Embryonic facial prominence (tissue), 1 donor: ENCODE results near the gene GAGE13.
"Not testable (repeated sequence)": the region's sequence is repeated elsewhere in the genome, so short reads cannot be mapped to it uniquely, and the experiment has no call there.

Experiments
- DNase-seq: peaks from one replicate; pipeline ENCODE4 v3.0.0-alpha.2; 2016; ENCODE audit errors: extremely low spot score

Gene GAGE13

GRCh38 chrX:49331282-49331681, at the start of gene GAGE13:
Gene GAGE13 (plus strand): TSS chrX:49331582. CDS start chrX:49332738, 1,156 bp downstream.
- not testable (repeated sequence) for DNase-seq

- DNase-seq, result no peak
Measured at GRCh38 chrX:49282647-49283011, 48.8 kb upstream of the GAGE13 start.

- DNase-seq, result no peak
Measured at GRCh38 chrX:49284212-49284611, 47.2 kb upstream of the GAGE13 start.

GRCh38 chrX:49286136-49286535, 45.2 kb upstream of the GAGE13 start:
- DNase-seq, result no peak

- DNase-seq, result no peak
Measured at GRCh38 chrX:49286581-49286980, 44.8 kb upstream of the GAGE13 start.

GRCh38 chrX:49287665-49288064, 43.7 kb upstream of the GAGE13 start:
- no peak for DNase-seq

- DNase-seq, result no peak
Measured at GRCh38 chrX:49290215-49290614, 41.2 kb upstream of the GAGE13 start.

GRCh38 chrX:49291615-49292337, 39.6 kb upstream of the GAGE13 start:
- no peak for DNase-seq

GRCh38 chrX:49292400-49293362, 38.7 kb upstream of the GAGE13 start:
- no peak for DNase-seq

- not testable (repeated sequence) for DNase-seq
Measured at GRCh38 chrX:49299293-49299692, 32.1 kb upstream of the GAGE13 start.

GRCh38 chrX:49300703-49301102, 30.7 kb upstream of the GAGE13 start:
- DNase-seq, result no peak

- no peak for DNase-seq
Measured at GRCh38 chrX:49303346-49303745, 28.0 kb upstream of the GAGE13 start, which contains the start of gene GAGE10. Gene GAGE10 (plus strand): TSS chrX:49303646. CDS start chrX:49304860, 1,214 bp downstream.

GRCh38 chrX:49307775-49308174, 23.6 kb upstream of the GAGE13 start:
- DNase-seq, result not testable (repeated sequence)

- no peak for DNase-seq
Measured at GRCh38 chrX:49308604-49309269, 22.6 kb upstream of the GAGE13 start.

GRCh38 chrX:49309401-49309981, 21.9 kb upstream of the GAGE13 start:
- peak; percentile 5 for DNase-seq

GRCh38 chrX:49310371-49310770, 21.0 kb upstream of the GAGE13 start:
- DNase-seq, result no peak

GRCh38 chrX:49312176-49312575, 19.2 kb upstream of the GAGE13 start:
- no peak for DNase-seq

GRCh38 chrX:49316085-49316484, 15.3 kb upstream of the GAGE13 start:
- no peak for DNase-seq

- DNase-seq, result not testable (repeated sequence)
Measured at GRCh38 chrX:49321737-49322136, 9.6 kb upstream of the GAGE13 start, which contains the start of gene GAGE12J. Gene GAGE12J (plus strand): TSS chrX:49322037. CDS start chrX:49323194, 1,157 bp downstream.

GRCh38 chrX:49322266-49322665, 9.1 kb upstream of the GAGE13 start:
- DNase-seq, result not testable (repeated sequence)

- not testable (repeated sequence) for DNase-seq
Measured at GRCh38 chrX:49323735-49324134, 7.6 kb upstream of the GAGE13 start.
